ENCODE results near the gene IL32. TPM values are rescaled to one million over a fixed set of nuclear protein-coding genes. Genes with fewer than 3 reads are reported as not detected.
A peak's percentile ranks its signal among the peaks of the same experiment; 100 is the strongest.

IL32 gene
- total RNA-seq, 1 donor from 2014 or later = 26.5 TPM

DNA sequence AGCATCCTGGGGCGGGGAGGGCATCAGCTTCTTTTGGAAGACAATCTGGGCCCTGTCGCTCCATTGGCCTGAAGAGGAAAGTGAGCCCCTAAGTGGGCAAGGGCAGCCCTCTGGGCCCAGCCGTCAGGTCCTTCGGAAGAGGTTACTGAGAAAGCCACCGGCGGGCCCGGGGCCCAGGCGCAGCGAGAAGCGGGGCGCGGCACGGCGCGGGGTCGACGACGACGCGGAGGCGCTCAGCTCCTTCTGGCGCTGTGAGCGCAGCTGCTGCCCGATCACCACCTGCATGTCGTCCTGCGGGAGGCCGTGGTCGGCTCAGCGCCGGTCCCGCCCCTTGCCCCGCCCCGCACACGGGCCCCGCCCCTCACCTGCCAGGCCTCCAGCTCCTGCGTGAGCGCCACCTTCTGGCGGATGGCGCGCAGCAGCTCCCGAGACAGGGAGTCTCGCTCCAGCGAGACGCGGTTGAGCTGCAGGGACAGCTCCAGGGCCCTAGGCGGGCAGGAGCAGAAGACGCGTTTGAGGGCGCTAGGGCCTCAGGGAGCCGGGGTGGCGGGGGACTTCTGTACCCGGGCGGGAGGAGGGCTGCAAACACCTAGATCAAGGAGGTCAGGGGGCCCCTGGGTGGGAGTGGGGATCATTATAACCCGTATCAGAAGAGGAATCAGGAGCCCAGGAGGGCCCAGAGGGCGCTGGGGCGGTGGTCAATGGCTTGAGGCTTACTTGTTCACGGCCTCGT lies 37.3 kb upstream of the IL32 start:
- peak; percentile 19 for DNase-seq

DNA sequence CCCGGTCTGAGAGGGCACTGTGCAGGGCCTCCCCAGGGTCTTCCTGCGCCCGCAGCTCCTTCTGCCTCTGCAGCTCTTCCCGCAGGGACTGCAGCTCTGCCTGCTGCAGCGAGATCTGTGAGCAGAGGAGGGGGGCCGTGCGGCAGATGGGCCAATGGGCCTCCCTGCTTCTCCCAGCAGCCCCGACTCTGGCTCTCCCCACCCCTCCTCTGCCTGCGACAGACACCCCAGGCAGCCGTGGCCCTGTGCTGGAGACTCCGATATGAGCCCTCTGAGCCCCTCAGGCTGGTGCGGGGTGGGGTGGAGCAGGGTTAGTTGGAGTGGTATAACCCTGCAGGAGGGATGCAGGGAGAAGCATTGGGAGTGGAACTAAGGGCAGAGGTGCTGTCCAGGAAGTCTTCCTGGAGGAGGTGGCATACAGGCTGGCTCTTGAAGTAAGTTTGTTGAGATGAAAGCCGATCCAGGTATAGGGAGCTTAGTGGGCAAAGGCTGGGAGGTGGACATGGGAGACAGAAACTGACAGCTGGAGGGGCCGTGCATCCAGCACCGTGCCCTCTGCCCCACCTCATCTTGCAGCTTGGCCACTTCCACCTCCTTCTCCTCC lies 36.6 kb upstream of the IL32 start:
- no peak for DNase-seq

DNA sequence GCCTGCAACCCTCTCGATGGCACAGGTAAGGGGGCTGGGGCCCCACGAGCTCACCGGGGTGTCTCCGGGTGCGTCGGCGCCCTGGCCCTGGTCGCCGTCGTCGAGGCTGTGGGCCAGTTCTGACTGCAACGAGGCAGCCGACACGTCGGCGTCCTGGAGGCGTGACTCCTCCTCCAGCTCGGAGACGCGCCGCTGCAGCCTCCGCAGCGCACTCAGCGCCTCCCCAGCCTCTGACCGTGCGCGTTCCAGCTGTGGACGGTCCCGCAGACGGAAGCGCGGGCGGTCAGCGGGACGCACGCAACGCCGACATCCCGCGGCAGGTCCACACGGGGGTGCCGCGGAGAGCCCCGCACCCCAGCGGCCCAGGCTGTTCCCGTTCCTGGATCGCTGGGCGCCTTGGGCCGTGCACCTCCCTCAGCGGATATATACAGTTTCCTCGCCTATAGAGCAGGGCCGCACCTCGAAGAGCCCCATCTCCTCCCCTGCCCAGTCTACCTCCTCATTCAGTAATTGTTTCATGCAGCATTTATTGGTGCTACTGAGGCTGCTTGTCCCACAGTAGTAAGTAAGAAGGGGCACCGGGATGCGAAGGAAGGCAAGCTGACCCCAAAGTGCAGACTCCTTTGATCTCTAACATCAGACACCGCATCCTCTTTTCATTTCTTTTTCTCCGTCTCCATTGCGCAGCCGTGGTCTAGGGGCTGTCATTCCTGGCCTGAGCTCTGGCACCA lies 35.8 kb upstream of the IL32 start:
- DNase-seq = no peak

DNA sequence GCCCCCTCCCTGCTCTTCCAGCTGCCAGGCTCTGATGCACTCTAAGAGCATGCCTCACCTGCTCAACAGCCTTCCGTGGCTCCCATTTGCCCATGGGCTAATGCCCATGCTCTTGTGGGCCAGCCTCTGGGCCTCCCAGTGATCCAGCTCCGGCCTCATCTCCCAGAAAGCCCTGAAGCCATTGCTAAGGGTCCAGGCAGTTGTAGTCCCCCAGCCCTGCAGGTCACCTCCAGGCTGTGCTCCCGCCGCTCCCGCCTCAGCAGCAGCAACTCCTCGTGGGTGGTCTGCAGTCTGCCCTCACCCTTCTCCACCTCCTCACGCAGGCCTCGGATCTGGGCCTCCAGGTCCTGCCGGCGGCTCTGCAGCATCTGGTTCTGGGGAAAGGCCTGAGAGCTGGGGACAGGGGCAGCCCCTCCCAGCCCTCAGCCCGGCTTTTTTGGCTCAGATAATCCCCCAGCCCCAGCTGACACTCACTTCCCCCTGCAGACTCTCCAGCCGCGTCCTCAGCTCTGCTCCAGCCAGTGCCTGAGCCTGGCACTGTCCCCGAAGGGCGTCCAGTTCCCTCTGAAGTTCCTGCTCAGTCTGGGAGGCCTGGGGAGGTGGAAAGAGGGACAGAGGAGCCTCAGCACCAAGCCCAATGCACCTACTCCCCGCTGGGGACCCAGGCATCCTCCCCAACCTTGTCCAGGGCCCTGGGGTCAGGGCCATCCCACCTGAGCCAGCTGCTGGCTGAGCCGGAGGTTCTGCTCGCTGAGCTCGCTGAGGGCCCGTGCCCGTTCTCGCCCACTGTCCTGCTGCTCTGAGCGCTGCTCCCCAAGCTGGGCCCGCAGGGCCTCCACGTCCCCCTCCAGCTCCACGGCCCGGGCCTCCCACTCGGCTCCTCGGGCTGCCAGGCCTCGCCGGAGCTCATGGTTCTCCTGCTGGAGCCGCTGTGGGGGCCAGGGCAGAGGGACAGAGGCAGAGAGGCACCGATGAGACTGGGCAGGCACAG lies 34.9 kb upstream of the IL32 start:
- no peak for DNase-seq

DNA sequence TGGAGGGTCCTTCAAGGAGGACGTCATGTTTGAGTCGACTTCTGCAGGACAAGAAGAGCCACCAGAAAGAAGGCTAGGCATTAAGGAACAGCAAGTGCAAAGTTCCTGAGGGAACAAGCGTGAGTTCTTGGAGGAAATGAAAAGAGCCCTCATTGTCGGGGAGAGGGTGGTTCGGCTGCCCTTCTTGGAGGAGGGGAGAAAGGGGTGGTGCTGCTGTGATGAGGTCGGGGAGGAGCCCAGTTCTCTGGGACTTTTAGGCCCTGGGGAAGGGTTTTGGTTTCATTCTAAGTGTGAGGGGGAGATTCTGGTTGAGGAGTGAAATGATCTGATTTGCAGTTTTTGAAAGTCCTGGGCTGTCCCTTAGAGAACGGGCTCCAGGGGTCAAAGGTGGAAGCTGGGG lies 32.8 kb upstream of the IL32 start:
- no peak for DNase-seq

DNA sequence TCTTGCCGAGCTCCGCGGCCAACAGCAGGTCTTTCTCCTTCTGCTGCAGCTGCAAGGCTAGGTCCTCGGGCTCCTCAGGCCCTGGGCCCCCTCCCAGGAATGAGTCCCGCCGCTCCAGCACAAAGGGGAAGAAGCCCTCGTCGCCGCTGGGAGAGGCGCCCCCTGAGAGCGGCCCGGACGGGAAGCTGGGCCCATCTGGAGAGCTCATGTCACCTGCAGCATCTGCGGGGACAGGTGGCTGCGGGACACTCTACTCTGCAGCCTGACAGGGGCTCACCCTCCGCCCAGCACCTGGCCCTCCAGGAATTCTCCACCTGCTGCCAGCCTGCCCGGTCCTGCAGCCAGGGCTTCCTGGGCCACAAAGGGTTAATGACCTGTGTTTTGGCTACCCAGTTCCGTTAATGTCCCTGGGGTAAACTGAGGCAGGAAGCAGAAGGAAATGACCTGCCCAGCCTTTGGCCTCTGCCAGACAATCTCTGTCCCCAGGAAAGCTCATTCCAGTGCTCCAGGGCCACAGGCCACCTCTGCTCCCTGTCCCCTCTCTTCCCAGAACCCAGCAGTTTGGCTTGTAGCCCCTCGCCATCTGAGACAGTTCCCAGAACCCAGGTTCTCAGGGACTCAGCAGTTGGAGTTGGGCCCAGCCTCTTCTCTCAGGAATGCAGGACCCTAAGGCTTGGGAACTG lies 30.0 kb upstream of the IL32 start:
- no peak for DNase-seq

DNA sequence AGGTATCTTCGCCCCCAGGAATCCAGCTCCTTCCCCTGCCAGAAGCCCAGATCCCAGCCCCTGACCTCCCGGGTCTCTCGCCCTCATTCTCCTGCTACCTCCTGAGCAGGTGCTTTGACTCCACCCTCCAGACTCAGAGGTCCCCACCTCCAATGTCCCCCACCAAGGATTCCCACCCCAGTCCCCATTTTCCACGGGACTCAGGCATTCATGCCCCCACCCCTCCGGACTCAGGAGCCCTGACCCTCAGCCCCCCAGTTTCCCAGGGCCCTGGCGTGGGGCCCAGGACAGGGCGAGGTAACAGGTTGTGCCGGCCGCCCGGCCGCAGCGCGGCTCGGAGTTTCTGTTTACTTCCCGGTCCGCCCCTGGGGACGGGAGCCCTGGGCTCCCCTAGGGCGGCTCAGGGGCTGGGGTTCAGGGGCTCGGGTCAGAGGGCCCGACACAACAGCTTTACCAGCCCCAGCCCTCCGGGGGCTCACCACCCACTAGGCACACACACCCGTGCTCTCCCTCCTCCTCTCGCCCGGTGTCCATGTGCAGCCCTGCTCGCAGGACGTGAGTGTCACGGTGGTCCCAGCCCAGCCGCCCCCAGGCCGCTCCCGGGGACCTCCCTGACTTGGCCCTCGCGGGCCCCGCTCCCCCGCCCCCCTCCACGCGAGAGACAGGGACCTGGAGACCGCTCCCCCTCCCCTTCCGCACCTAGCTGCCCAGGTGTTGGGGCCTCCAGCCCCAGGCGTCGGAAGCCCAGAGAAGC lies 29.3 kb upstream of the IL32 start:
- no peak for DNase-seq

DNA sequence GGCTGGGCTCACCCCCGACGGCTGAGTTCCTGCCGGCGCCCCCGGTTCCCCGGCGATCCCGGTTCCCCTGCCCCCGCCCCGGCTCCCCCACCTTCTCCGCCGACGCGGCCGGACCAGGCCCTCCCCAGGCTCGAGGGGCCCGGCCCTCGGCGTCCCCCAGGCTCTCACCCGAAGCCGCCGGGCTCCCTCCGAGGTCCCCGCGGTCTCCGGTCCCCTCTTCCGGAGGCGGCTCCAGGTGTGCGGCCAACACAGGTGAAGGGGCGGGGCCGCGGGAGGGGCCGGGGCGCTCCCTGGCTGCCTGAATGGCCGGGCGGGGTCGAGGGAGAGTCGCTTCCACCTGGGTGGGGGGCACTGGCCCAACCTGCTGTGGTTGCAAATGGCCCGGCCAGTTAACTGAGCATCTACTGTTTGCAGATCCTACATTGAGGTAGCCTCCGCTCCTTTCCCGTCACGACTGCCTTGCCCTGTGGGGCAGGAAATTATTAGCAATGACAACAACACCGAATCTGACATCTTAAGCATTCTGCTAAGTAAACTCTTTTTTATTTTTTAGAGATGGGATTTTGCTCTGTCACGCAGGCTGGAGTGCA lies 28.6 kb upstream of the IL32 start, which contains the start of gene BICDL2:
Gene BICDL2, minus strand, starts transcription at position 219 of the 590 bp plus-strand sequence. CDS start 1,448 bp downstream, outside the sequence.
- no peak for DNase-seq

DNA sequence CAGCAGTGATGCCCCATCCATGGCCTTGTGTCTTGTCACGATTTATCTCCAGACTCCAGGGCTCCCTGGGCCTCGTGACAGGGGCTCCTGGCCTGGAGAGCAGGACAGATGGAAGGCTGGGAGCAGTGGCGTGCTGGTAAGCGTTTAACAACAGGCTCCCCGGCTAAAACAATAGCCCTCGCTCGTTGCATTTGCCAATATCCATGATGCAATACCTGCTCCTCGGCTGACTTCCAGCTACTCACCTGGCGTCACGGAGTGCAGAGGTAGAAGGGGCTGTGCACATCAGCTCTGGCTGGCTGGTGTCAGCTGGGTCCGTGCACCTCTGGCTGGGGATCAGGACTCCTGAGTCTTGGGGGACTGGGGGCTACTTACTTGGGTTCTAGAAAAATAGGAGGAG lies 27.2 kb upstream of the IL32 start:
- no peak for DNase-seq

DNA sequence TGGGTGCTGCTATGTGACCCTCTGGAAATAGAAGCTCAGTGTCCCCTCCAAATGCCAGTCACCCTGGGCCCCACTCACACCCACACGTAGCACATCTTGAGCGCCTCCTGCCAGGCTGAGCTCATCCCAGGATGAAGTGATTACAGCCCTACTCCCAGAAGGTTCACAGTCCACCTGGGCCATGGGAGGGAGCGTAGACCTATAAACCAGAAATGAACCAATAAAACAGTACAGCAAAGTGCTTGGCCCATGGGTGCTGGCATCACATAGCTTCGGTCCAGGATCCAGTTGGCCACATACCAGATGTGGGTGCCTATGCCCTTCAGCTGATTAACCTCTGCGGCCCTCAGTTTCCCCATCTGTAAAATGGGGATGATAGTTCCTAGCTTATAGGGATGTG lies 26.5 kb upstream of the IL32 start:
- no peak for DNase-seq

DNA sequence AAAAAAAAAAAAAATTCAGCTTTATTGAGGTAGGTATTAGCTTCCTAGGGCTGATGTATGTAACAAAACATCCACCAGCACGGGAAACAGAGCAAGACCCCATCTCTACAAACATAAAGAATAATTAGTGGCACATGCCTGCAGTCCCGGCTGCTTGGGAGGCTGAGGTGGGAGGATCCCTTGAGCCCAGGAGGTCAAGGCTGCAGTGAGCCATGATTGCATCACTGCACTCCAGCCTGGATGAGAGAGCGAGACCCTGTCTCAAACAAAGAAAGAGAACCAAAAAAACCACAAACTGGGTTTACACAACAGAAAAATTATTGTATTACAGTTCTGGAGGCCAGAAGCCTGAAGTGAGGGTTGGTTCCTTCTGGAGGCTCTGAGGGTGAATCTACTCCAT lies 23.1 kb upstream of the IL32 start:
- no peak for DNase-seq

DNA sequence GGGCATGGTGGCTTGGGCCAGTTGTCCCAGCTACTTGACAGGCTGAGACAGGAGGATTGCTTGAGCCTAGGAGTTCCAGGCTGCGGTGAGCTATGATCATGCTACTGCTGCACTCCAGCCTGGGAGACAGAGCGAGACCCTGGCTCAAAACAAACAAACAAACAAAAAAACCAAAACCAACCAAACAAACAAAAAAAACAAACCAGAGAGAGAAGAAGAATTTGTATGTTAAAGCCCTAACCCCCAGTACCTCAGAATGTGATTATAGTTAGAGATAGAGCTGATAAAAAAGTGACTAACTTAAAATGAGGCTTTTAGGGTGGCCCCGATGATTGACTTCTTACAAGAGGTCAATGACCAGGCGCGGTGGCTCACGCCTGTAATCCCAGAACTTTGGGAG lies 20.7 kb upstream of the IL32 start:
- DNase-seq = no peak

DNA sequence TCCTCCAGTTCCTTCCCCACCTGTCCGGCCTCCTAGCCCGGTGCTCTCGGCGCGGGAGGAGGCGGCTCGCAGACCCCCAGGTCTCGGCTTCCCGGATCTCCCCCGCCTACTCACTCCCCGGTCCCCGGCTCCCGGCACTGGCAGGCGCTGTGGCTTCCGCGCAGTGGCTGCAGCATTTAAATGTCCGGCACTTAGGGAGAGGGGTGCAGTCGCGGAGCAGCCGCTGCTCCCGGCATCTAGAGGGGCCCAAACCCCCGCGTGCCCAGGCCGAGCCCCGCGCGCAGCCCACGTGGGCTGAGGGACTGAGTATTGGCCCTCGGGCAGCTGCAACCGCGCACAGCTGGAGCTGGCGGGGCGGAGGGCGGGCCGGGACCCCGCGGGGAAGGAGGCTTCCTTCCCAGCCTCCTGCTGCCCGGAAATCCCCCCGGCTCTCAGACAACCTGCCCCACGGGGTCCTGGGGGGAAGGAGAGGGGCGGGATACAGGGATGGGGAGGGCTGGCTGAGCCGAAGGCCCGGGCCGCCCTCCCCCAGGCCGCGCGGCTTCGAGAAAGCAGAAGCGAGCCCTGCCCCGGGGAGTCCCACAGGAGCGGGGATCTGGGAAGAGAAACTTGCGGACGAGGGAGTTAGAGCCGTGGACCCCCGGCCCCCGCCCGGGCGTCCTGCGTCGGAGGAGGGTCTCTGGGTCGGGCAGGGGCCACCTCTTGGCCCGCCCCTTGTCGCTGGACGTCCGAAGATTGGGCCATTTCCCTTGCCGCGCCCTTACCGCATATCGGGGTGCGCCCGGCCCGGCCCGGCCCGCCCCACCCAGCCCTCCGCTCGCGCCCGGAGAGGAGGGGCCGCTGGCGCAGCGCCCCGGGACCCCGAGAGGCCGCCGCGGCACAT lies 19.4 kb upstream of the IL32 start, which contains the start of gene MMP25:
Gene MMP25, plus strand, starts transcription at position 804 of the 883 bp plus-strand sequence. CDS start 357 bp downstream, outside the sequence.
- DNase-seq = no peak

DNA sequence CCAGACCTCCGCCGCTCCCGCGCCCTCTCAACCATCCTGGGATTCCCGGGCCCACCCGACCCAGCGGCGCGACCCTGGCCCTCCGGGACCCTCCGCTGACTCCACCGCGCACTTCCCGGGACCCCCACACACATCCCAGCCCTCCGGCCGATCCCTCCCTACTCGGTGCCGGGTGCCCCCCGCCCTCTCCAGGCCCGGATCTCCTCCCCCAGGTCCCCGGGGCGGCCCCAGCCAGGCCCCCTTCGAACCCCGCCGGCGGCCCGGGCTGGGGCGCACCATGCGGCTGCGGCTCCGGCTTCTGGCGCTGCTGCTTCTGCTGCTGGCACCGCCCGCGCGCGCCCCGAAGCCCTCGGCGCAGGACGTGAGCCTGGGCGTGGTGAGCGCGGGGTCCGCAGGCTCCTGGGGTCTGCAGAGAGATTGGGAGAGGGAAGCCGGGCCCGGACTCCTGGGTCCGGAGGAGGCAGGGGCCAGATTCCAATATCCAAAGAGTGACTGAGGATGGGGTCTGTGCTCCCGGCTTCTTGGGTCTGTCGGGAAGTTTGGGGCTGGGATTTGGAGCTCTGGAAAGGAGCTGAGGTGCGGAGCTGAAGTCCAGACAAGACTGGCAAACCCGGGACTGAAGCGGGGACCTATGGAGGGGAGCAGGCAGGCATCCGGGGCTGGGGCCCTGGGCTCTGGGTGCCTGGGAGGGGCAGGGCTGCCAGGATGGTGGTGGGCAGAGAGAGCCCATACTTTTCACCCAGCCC lies 18.6 kb upstream of the IL32 start:
- no peak for DNase-seq

DNA sequence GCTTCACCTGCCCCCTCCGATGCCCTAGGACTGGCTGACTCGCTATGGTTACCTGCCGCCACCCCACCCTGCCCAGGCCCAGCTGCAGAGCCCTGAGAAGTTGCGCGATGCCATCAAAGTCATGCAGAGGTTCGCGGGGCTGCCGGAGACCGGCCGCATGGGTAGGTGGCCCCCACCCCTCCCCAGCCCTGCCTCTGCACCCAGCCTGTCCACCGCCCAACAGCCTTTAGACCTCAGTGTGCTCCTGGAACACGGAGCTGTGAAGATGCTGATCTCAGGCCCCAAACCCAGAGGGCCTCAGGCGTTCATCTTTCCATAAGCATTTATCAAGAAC lies 18.1 kb upstream of the IL32 start:
- DNase-seq = no peak

DNA sequence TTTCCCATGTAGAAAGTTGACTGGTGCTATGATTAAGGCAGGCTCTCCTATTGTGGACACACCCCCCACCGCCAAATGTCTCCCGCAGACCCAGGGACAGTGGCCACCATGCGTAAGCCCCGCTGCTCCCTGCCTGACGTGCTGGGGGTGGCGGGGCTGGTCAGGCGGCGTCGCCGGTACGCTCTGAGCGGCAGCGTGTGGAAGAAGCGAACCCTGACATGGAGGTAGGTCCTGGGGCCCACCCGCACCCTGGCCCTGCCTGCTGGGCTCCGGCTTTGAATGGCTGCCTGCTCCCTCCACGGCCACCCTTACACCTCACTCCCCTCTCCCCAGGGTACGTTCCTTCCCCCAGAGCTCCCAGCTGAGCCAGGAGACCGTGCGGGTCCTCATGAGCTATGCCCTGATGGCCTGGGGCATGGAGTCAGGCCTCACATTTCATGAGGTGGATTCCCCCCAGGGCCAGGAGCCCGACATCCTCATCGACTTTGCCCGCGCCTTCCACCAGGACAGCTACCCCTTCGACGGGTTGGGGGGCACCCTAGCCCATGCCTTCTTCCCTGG lies 15.4 kb upstream of the IL32 start:
- DNase-seq = no peak

DNA sequence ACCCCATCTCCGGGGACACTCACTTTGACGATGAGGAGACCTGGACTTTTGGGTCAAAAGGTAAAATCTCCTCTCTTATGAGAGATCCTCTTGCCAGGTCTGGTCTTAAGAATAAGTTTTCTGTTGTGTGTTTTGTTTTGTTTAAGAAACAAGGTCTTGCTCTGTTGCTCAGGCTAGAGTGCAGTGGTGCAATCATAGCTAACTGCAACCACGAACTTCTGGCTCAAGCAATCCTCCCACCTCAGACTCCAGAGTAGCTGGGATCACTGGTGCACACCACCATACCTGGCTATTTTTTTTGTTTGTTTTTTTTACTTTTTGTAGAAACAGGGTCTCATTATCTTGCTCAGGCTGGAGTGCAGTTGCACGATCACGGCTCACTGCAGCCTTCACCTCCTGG lies 15.0 kb upstream of the IL32 start:
- DNase-seq = no peak

DNA sequence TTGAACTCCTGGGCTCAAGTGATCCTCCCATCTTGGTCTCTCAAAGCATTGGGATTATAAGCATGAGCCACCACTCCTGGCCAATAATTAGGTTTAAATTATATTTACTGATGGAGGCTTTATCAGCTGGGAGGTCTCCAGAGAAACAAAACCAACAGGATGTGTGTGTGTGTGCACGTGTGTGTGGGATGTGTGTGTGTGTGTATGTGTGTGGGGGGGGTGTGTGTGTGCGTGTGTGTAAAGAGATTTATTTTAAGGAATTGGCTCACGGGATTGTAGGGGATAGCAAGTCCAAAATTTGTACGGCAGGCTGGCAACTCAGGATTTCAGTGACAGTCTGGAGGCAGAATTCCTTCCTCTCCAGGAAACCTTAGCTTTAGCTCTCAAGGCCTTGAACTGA lies 14.4 kb upstream of the IL32 start:
- no peak for DNase-seq
